Neuron (in vitro differentiated cells): ENCODE measurements around the gene ACSS3.

Experiments
- H2AFZ ChIP-seq: one replicate; pipeline ENCODE4 v1.6.1; 2013; ENCODE audit warnings: low read depth, mild to moderate bottlenecking, inconsistent platforms, low read length, moderate library complexity
- H3K27me3 ChIP-seq: one replicate; pipeline ENCODE4 v1.6.1; 2013; ENCODE audit warnings: low read length; ENCODE audit not compliant: insufficient read depth
- H3K36me3 ChIP-seq: one replicate; pipeline ENCODE4 v1.6.1; 2013; ENCODE audit warnings: low read length; ENCODE audit not compliant: insufficient read depth
- H3K4me1 ChIP-seq: one replicate; pipeline ENCODE4 v1.6.1; 2013; ENCODE audit warnings: low read length; ENCODE audit not compliant: insufficient read depth
- H3K4me3 ChIP-seq: 2 replicates; pipeline ENCODE4 v1.5.1; 2013; ENCODE audit warnings: mild to moderate bottlenecking, low read length, moderate library complexity
- H3K9me3 ChIP-seq: one replicate; pipeline ENCODE4 v1.6.1; 2013; ENCODE audit warnings: low read length

The ACSS3 gene

DNA sequence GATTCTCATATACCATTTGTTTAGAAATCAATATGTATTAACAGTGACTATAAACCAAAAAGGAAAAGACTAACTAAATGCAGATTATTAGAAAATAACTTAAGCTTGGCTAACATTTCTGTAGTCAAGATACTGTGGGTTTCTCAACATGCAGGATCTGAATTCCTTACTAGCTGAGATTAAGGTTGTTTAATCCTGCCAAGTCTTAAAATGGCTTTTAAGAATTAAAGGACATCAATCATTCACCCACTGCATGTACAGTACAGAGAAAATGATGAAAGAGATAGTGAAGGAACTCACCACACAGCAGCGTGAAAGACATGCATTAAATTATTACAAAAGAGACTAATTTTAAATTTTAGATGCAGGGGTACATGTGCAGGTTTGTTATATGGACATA, 3.8 kb downstream of the ACSS3 start:
- Histone ChIP-seq H3K27me3 (no peaks in the 10 kb centered on the region), H3K9me3 (no peaks in the 10 kb centered on the region), H3K4me1 (peaks cover 3% of the 10 kb centered on the region), H3K4me3 (no peak overlapping the region), H2AFZ (no peak overlapping the region), H3K36me3 (no peaks in the 10 kb centered on the region)

DNA sequence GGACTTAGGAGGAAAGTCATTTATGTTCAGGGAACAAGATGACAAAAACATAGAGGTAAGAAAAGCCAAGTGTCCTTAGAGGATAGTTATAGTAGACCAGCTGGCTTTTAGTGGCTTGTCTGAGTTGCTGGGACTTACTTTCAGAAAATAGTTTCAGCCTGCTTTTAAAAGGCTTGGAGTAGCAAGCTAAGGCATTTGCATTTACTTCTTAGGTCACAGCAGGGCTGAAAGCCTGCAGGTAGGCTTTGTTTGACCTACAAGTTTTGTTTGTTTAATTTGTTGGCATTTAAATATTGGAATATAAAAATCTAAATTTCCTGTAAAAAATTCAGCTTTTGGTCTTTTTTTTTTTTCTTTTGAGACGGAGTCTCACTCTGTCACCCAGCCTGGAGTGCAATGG, 5.1 kb downstream of the ACSS3 start:
- no peak overlapping the region for H2AFZ ChIP-seq
- H3K27me3 ChIP-seq, result no peaks in the 10 kb centered on the region
- no peaks in the 10 kb centered on the region for H3K36me3 ChIP-seq
- H3K9me3 ChIP-seq, result no peaks in the 10 kb centered on the region
- H3K4me3 ChIP-seq, result no peak overlapping the region
- peaks cover 3% of the 10 kb centered on the region for H3K4me1 ChIP-seq

DNA sequence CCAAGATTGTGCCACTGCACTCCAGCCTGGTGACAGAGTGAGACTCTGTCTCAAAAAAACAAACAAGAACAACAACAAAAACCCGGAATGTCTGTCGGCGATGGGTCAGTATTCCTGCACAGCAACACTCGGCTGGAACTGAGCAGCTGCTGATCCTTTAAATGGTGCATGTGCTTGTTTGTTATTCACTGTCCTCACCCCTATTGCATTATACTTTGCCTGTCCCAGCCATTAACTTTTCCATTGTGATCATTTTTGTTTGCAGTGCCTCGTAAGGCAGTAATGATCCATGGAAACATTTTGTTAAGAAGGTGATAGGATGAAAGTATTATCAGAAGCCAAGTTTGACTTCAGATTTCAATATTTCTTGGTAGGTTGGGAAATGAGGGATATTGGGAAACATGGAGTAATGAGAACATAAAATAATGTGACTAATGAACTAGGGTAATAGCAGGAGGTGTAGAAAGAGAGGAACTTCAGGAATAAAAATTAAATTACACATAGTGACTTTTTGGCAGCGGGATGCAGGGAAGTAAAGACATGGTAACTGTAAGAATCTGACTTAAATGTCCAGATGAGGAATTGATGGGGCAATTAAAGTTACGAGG, 6.1 kb downstream of the ACSS3 start:
- H3K4me1 ChIP-seq, result peaks cover 3% of the 10 kb centered on the region
- no peaks in the 10 kb centered on the region for H3K9me3 ChIP-seq
- H3K4me3 ChIP-seq, result no peak overlapping the region
- no peak overlapping the region for H2AFZ ChIP-seq
- H3K27me3 ChIP-seq, result no peaks in the 10 kb centered on the region
- H3K36me3 ChIP-seq, result no peaks in the 10 kb centered on the region

DNA sequence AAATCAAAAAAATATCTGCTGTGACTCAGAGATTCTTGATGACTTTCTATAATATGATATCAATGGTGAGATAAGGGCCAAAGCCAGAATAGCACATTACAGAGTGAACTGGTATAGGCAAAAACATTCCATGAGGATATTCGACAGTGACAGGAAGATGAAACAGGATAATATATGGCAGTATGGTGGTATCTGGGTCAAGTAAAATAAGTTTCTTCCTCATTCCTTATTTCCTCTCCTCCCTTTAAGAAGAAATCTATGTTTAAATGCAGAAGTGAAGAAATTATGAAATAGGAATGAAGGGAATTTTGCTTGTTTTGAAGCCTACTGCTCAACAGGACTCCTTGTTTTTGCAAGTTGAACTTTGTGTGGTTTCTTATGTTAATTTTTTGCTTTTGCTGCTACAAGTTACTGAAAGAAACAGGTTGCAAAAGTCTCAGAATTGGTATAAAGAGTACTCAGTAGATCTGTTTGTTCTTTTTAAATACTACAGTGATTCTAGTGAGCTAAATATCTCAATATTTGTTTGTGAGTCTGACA, 7.0 kb downstream of the ACSS3 start:
- Histone ChIP-seq H2AFZ (no peak overlapping the region), H3K4me1 (no peaks in the 10 kb centered on the region), H3K27me3 (no peaks in the 10 kb centered on the region), H3K36me3 (no peaks in the 10 kb centered on the region), H3K9me3 (no peaks in the 10 kb centered on the region), H3K4me3 (no peak overlapping the region)

DNA sequence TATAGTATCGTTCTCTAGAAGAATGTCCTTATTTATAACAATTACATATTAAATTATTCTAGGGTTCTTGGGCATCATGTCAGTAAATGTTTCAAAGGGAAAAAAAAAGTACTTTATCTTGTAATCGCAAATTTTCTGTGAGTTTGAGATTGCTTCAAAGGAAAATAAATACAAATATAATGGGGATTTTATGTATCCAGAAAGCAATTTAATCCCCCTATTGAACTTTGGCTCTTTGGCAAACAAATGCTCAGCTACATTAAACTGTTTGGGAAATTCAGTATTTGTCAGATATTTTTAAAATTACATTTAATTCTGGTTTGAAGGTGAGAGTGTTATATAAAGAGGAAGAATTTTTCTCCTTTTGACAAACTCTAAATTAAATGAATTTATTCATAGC, 8.0 kb downstream of the ACSS3 start:
- H3K4me3 ChIP-seq, result no peak overlapping the region
- H3K9me3 ChIP-seq, result no peaks in the 10 kb centered on the region
- no peaks in the 10 kb centered on the region for H3K36me3 ChIP-seq
- no peaks in the 10 kb centered on the region for H3K4me1 ChIP-seq
- H3K27me3 ChIP-seq, result no peaks in the 10 kb centered on the region
- H2AFZ ChIP-seq, result no peak overlapping the region

DNA sequence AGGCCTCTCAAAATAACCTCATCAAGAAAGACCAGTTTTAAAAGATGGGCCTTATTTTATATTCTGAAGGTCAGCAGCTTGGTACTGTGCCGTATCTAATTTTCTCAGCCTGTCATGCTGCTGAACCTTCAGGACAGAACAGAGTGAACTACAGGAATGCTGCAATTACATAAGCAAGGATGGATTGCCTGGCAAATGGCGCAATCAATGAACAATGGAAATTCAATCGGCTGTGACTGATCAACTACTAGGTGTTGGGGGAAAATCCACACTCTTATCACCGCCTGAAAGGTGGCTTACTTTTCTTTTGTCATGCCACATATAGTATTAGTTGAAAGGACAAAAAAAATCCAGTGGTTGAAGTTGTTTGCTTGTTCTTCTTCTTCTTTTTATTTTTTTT, 8.5 kb downstream of the ACSS3 start:
- Histone ChIP-seq H3K9me3 (no peaks in the 10 kb centered on the region), H3K27me3 (no peaks in the 10 kb centered on the region), H3K4me1 (no peaks in the 10 kb centered on the region), H3K36me3 (no peaks in the 10 kb centered on the region), H2AFZ (no peak overlapping the region), H3K4me3 (no peak overlapping the region)

DNA sequence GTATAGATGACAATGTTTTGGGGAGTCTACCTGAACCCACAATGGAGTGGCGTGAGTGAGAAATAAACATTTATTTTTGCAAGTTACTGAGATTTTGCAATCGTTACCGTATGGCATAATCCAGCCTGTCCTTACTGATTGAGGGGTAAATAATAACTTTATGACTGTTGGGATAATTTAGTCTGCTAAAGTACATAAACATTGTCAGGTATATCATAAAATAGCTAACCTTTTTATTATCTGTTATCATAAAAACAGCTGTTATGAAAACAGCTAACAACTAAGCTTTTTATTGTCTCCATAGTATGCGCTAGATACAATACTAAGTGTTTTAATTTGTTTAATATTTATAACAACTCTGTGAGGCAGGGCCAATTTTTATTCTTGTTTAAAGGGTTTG, 10.3 kb downstream of the ACSS3 start:
- no peaks in the 10 kb centered on the region for H3K27me3 ChIP-seq
- no peak overlapping the region for H3K4me3 ChIP-seq

DNA sequence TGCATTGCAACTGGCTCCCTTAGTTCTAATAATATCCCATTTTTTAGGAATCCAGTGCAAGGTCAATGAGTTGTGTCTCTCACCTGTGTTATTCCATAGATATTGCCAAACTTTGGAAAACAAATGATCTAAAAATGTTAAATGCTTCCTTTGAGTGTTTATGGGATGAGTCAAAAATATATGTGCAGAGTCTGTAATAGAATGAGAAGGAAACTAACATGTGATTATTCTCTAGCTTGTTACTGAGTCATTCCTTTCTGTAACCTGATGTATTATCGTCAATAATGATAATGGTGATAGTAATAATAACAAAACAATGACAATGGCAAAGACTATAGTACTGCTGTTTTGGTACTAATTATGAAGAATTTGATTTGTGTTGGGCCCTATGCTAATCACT, 11.5 kb downstream of the ACSS3 start:
- Histone ChIP-seq H3K9me3 (no peaks in the 10 kb centered on the region), H3K4me1 (no peaks in the 10 kb centered on the region), H3K27me3 (no peaks in the 10 kb centered on the region), H2AFZ (no peak overlapping the region), H3K4me3 (no peak overlapping the region), H3K36me3 (no peaks in the 10 kb centered on the region)

More for the DNA sequence above, 10.3 kb downstream of the ACSS3 start:
- no peaks in the 10 kb centered on the region for H3K9me3 ChIP-seq
- H3K4me1 ChIP-seq, result no peaks in the 10 kb centered on the region
- no peaks in the 10 kb centered on the region for H3K36me3 ChIP-seq
- no peak overlapping the region for H2AFZ ChIP-seq

DNA sequence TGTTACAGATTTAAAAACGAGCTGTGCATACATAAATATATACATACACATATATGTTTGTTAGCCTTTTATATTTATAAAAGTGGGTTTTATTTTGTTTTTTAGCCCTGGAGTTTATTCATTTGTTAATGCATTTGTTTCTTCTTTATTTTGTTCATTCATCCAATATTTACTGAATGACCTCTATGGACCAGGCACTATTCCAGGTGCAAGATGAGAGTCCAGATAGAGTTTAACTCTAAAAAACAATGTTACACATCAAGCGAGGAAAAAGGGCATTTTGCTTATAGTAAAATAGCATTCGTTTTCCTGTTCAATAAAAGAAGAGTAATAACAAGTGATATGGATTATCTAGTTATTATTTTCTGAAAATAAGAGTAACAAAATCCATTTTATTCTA, 14.2 kb downstream of the ACSS3 start:
- Histone ChIP-seq H3K4me3 (no peak overlapping the region), H3K36me3 (no peaks in the 10 kb centered on the region), H2AFZ (no peak overlapping the region), H3K27me3 (no peaks in the 10 kb centered on the region), H3K4me1 (peaks cover 2% of the 10 kb centered on the region), H3K9me3 (no peaks in the 10 kb centered on the region)

DNA sequence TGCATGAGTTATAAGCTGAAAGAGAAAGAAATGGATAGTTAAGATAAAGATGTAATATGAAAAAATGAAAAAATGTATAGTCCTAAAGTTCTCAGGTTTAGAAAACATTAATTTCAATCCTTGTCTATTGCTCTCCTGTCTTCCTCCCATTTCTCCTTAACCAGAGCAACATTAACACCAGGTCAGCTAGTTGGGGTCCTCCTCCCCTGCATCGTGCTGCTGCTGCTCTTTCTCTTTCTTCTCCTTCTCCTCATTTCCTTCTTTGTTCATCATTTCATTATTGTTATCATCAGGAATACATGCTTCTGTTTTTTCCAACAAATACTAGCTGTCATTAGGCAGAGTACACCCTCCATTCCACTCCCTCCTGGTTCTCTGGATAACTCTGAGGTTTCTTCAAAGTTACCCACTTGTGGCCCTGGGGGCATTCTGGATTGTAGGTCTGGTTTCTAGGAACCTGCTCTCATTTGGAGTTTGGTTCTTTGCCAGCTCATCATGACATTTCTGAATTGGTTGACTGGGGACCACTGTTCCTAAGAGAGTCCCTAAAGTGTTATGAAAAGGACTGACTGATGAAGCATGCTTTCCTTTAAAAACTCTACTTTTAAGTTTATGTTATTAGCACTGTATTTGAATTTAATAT, 17.0 kb downstream of the ACSS3 start:
- H2AFZ ChIP-seq, result no peak overlapping the region
- H3K4me1 ChIP-seq, result peaks cover 2% of the 10 kb centered on the region
- H3K9me3 ChIP-seq, result no peaks in the 10 kb centered on the region
- no peak overlapping the region for H3K4me3 ChIP-seq
- H3K27me3 ChIP-seq, result no peaks in the 10 kb centered on the region
- H3K36me3 ChIP-seq, result no peaks in the 10 kb centered on the region

DNA sequence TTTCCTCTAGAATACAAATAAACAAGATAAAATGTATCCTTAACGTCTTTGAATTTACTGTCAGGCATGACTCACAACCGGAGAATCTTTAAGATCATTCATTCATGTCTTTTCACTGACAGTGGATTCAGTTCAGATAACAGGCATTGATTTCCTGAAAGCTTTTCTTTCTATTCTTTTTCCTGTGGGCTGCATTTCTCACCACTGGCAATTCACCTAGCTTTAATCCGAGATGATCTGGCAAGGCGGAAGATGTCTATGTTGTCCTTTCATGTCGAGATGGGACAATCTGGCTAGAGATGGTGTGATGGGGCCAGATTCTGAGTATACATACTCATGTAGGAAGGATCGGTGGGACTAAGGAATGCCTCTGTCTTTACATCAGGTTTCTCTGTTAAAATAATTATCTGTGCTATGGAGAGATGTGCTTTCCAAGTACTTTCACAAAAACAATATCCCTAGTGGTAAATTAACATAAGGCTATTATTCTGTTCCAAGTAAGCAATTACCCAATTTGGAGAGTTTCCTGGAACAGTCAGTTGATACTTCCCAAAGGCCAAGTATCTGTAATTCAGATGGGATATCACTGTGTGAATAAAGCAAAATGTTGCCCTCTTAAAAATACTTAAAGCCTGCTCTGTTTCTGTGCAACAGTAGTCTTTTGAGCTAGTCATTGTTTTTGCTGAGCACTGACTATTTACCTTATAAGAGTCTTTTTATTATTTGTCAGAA, 17.8 kb downstream of the ACSS3 start:
- no peak overlapping the region for H2AFZ ChIP-seq
- no peaks in the 10 kb centered on the region for H3K36me3 ChIP-seq
- no peak overlapping the region for H3K4me3 ChIP-seq
- no peaks in the 10 kb centered on the region for H3K27me3 ChIP-seq
- no peaks in the 10 kb centered on the region for H3K9me3 ChIP-seq
- H3K4me1 ChIP-seq, result peaks cover 2% of the 10 kb centered on the region

DNA sequence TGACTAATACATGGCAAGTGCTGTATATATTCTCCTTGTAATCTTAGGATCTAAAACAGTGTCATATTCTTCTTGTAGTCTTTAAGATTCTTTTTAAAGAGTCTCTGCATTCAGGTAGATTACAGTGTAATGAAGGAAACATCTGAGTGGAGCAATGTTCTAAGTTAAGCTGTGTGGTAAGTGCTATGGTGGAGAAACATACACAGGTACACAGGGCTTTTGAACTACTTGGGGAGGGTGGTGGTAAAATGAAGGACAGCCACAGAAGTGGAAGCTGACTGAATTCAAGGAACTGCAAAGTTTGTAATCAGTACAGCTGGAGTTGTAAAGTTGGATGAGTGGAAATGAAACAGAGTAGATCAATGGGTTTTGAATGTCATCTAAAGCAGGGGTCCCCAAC, 27.8 kb downstream of the ACSS3 start:
- Histone ChIP-seq H2AFZ (no peak overlapping the region), H3K27me3 (no peaks in the 10 kb centered on the region), H3K9me3 (no peaks in the 10 kb centered on the region), H3K36me3 (no peaks in the 10 kb centered on the region), H3K4me3 (no peak overlapping the region), H3K4me1 (no peaks in the 10 kb centered on the region)

DNA sequence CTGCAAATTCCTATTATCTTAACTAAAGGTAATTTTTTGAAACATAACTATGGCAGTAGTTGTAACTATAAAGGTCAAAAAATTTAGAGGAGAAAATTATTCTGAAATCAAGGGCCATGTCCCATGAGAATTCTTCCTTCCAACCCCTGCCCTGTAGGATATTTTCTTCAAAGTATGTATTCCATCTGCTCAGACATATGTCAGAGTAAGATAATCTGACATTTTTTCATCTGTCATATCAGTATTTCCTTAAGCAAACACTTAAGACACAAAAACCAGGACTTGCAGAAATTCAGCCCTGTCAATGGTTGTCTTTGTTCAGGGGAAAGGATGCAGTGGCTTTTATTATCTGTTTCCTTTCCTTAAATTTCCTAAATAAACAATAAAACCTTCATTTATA, 36.3 kb downstream of the ACSS3 start:
- Histone ChIP-seq H3K4me3 (no peak overlapping the region), H3K4me1 (no peaks in the 10 kb centered on the region), H2AFZ (no peak overlapping the region), H3K9me3 (no peaks in the 10 kb centered on the region), H3K27me3 (no peaks in the 10 kb centered on the region), H3K36me3 (no peaks in the 10 kb centered on the region)
